PC-3 (cell line): ENCODE results near the gene GDF7. TPM values are rescaled to one million over a fixed set of nuclear protein-coding genes. Genes with fewer than 3 reads are reported as not detected.

Experiments used
- ATAC-seq: fragments of 200-7000 bp; cut with Tn5 transposase; 2 replicates; pipeline ENCODE4 v1.9.1; 2020; ENCODE audit warnings: mild to moderate bottlenecking, moderate library complexity
- BruUV-seq: library from RNA; stranded (reverse); fragments of 400-500 nt; replicated peaks from 2 replicates; lab custom pipeline; 2021; lab: Mats Ljungman, UMichigan
- CTCF ChIA-PET: fragments of 300-600 bp; sonication (Branson Sonifier 250); formaldehyde crosslinking; loops from one replicate; lab custom pipeline; 2022; ENCODE audit warnings: antibody characterized with exemption; lab: Charles Lee
- POLR2A ChIA-PET: fragments of 300-600 bp; sonication (Branson Sonifier 250); formaldehyde crosslinking; loops from one replicate; lab custom pipeline; 2022; ENCODE audit warnings: antibody characterized with exemption; ENCODE audit not compliant: unreplicated experiment; lab: Charles Lee
- DNase-seq: peaks from one replicate; pipeline ENCODE4 v3.0.0-alpha.2; 2015
- H2AFZ ChIP-seq: fragments of 300-600 bp; sonication (generic); 2 replicates; pipeline ENCODE4 v1.6.0; 2016; ENCODE audit warnings: antibody characterized with exemption, low read length
- H3F3A ChIP-seq: fragments of 300-600 bp; sonication (generic); one replicate; pipeline ENCODE4 v1.6.0; 2017; ENCODE audit warnings: antibody characterized with exemption, low read length, control low read depth, mild to moderate bottlenecking; ENCODE audit not compliant: unreplicated experiment
- H3K27ac ChIP-seq: fragments of 300-600 bp; sonication (generic); 2 replicates; pipeline ENCODE4 v1.5.1; 2016; ENCODE audit warnings: mild to moderate bottlenecking, low read length
- H3K27me3 ChIP-seq: fragments of 300-600 bp; sonication (generic); 2 replicates; pipeline ENCODE4 v1.6.1; 2016; ENCODE audit warnings: low read length, mixed read lengths
- H3K36me3 ChIP-seq: fragments of 300-600 bp; sonication (generic); 2 replicates; pipeline ENCODE4 v1.6.1; 2016; ENCODE audit warnings: low read depth, mixed run types, low read length, mixed read lengths
- H3K4me1 ChIP-seq: fragments of 300-600 bp; sonication (generic); 2 replicates; pipeline ENCODE4 v1.5.1; 2016; ENCODE audit warnings: low read length; ENCODE audit not compliant: insufficient read depth
- H3K4me2 ChIP-seq: fragments of 300-600 bp; sonication (generic); 2 replicates; pipeline ENCODE4 v1.6.0; 2016; ENCODE audit warnings: low read length
- H3K4me3 ChIP-seq: fragments of 300-600 bp; sonication (generic); 2 replicates; pipeline ENCODE4 v1.5.1; 2016; ENCODE audit warnings: mild to moderate bottlenecking, low read length, mixed read lengths
- H3K79me2 ChIP-seq: fragments of 300-600 bp; sonication (generic); 2 replicates; pipeline ENCODE4 v1.6.1; 2017; ENCODE audit warnings: low read length, mixed read lengths
- H3K9ac ChIP-seq: fragments of 300-600 bp; sonication (generic); 2 replicates; pipeline ENCODE4 v1.6.0; 2016; ENCODE audit warnings: mild to moderate bottlenecking, low read length
- H3K9me2 ChIP-seq: fragments of 300-600 bp; sonication (generic); replicated peaks from 2 replicates; pipeline ENCODE4 v1.6.1; 2016; ENCODE audit warnings: mixed run types, low read length, mixed read lengths
- H3K9me3 ChIP-seq: fragments of 300-600 bp; sonication (generic); 2 replicates; pipeline ENCODE4 v1.6.1; 2016; ENCODE audit warnings: low read length, mixed read lengths
- H4K20me1 ChIP-seq: fragments of 300-600 bp; sonication (generic); 2 replicates; pipeline ENCODE4 v1.6.1; 2016; ENCODE audit warnings: low read length, mixed read lengths
- CTCF ChIP-seq: fragments of 300-600 bp; sonication (generic); conservative IDR thresholded peaks from 2 replicates; pipeline ENCODE4 v1.5.1; 2017; ENCODE audit warnings: antibody characterized with exemption, low read depth, mild to moderate bottlenecking, low read length
- EZH2 ChIP-seq: fragments of 300-600 bp; sonication (generic); IDR thresholded peaks from one replicate; pipeline ENCODE4 v1.6.1; 2017; ENCODE audit warnings: antibody characterized with exemption, mild to moderate bottlenecking, low read length; ENCODE audit not compliant: unreplicated experiment
- EZH2phosphoT487 ChIP-seq: fragments of 300-600 bp; sonication (generic); IDR thresholded peaks from 2 replicates; pipeline ENCODE4 v1.6.1; 2018; ENCODE audit warnings: mild to moderate bottlenecking, antibody characterized with exemption, low read length, borderline replicate concordance
- intact Hi-C: fragments of 100-400 bp; cut with micrococcal nuclease; formaldehyde crosslinking; loops from 2 replicates; pipeline ENCODE4 v1.9.0; 2023
- total RNA-seq: library from RNA; depleted of rRNA; stranded (reverse); fragments of >200 nt; gene quantifications from 2 replicates; pipeline ENCODE4 v1.2.3, GENCODE V29; 2014

The GDF7 gene
- total RNA-seq, 1 experiment from 2014 or later = 0.04 TPM

GRCh38 chr2:20672201-20672951, 5.4 kb downstream of the GDF7 start:
- no peaks in the 10 kb centered on the region for H3K36me3 ChIP-seq
- DNase-seq = no peak
- no peaks in the 10 kb centered on the region for H3F3A ChIP-seq
- intact Hi-C loops = no loop called here
- peaks cover 13% of the 10 kb centered on the region for H3K27me3 ChIP-seq
- no peaks in the 10 kb centered on the region for H3K9me3 ChIP-seq
- H3K9me2 ChIP-seq = no peaks in the 10 kb centered on the region
- no peak overlapping the region for H3K4me2 ChIP-seq
- peaks cover 9% of the 10 kb centered on the region for H3K4me1 ChIP-seq
- H2AFZ ChIP-seq = no peak overlapping the region
- no peaks in the 10 kb centered on the region for H3K79me2 ChIP-seq
- POLR2A ChIA-PET = no interaction called here
- ATAC-seq = no peak
- CTCF ChIA-PET = no interaction called here
- H4K20me1 ChIP-seq = no peaks in the 10 kb centered on the region
- no peak for TF ChIP-seq EZH2phosphoT487
- TF ChIP-seq EZH2 = no peak
- no peak for TF ChIP-seq CTCF
- no peak overlapping the region for H3K27ac ChIP-seq
- H3K4me3 ChIP-seq = no peak overlapping the region
- BruUV-seq = no TSS peak
- H3K9ac ChIP-seq = no peak overlapping the region

- no peaks in the 10 kb centered on the region for H3K9me2 ChIP-seq
- ATAC-seq = no peak
- intact Hi-C loops = no loop called here
- peaks cover 9% of the 10 kb centered on the region for H3K4me1 ChIP-seq
- H3K36me3 ChIP-seq = no peaks in the 10 kb centered on the region
- no peak overlapping the region for H2AFZ ChIP-seq
- H3F3A ChIP-seq = no peaks in the 10 kb centered on the region
- TF ChIP-seq CTCF (no peak), EZH2 (no peak), EZH2phosphoT487 (no peak)
- no peak for DNase-seq
- POLR2A ChIA-PET = no interaction called here
- no peaks in the 10 kb centered on the region for H4K20me1 ChIP-seq
- H3K27me3 ChIP-seq = peaks cover 5% of the 10 kb centered on the region; the same call in 1 of the 2 replicates
- CTCF ChIA-PET = no interaction called here
- H3K9ac ChIP-seq = no peak overlapping the region
- no peaks in the 10 kb centered on the region for H3K9me3 ChIP-seq
- H3K79me2 ChIP-seq = no peaks in the 10 kb centered on the region
- H3K4me2 ChIP-seq = no peak overlapping the region
- no peak overlapping the region for H3K27ac ChIP-seq
- BruUV-seq = no TSS peak
- no peak overlapping the region for H3K4me3 ChIP-seq
Observed at GRCh38 chr2:20673686-20674308, 6.9 kb downstream of the GDF7 start.
